Heart right ventricle (tissue), 16 donors: ENCODE measurements around the gene ATP5F1C. TPM values are rescaled to one million over a fixed set of nuclear protein-coding genes. Genes with fewer than 3 reads are reported as not detected.

ENCODE experiments used
- ATAC-seq, 8 donors: fragments of 200-7000 bp; cut with Tn5 transposase; one replicate each; pipeline ENCODE4 v1.9.1; 2020; ENCODE audit warnings: mild to moderate bottlenecking in 8 of 8, moderate library complexity in 8 of 8, moderate number of reproducible peaks in 1 of 8
- DNase-seq, 2 donors: peaks; one replicate each; pipeline ENCODE4 v3.0.0-alpha.2; 2020
- H3K27ac ChIP-seq, 10 donors: fragments of 200-600 bp; sonication (generic) in 2 of 10; one replicate each; pipeline versions ENCODE4 v1.5.0 to v1.8.0; 2020 to 2022; ENCODE audit warnings: mild to moderate bottlenecking in 3 of 10
- H3K27me3 ChIP-seq, 7 donors: fragments of 200-600 bp; one replicate each; pipeline ENCODE4 v1.8.0; 2021 to 2022; ENCODE audit warnings: mild to moderate bottlenecking in 2 of 7
- H3K36me3 ChIP-seq, 9 donors: fragments of 200-600 bp; sonication (generic) in 1 of 9; one replicate each; pipeline versions ENCODE4 v1.5.0 to v1.8.0; 2020 to 2022; ENCODE audit warnings: mild to moderate bottlenecking in 2 of 9
- H3K4me1 ChIP-seq, 9 donors: fragments of 200-600 bp; sonication (generic) in 1 of 9; one replicate each; pipeline versions ENCODE4 v1.5.0 to v1.8.0; 2020 to 2022; ENCODE audit warnings: mild to moderate bottlenecking in 4 of 9
- H3K4me3 ChIP-seq, 10 donors: fragments of 200-600 bp; sonication (generic) in 2 of 10; one replicate each; pipeline versions ENCODE4 v1.5.0 to v1.8.0; 2020 to 2022; ENCODE audit warnings: mild to moderate bottlenecking in 7 of 10, moderate library complexity in 2 of 10
- H3K9me3 ChIP-seq, 11 donors: fragments of 200-600 bp in 10 of 11; sonication (generic) in 2 of 11; one replicate each; pipeline versions ENCODE4 v1.5.0 to v1.8.0; 2013 to 2022; ENCODE audit warnings: mild to moderate bottlenecking in 2 of 11, control low read depth in 1 of 11, moderate library complexity in 1 of 11
- WGBS, 2 donors: extraction: QIAGEN DNeasy Blood & Tissue Kit; methylation state at CpG; one replicate each; pipeline ENCODE4 v1.1.7; 2013; ENCODE audit warnings: inconsistent platforms in 1 of 2; 5-methylcytosine and 5-hydroxymethylcytosine counted together
- intact Hi-C, 10 donors: fragments of 100-400 bp; cut with DNase I; formaldehyde crosslinking; loops; one replicate each; pipeline versions ENCODE4 v1.11.1 to v1.14.2; 2022
- polyA plus RNA-seq, 2 donors: library from polyadenylated mRNA; stranded (reverse); fragments of 200-250 nt; gene quantifications; one replicate each; pipeline ENCODE4 v1.2.3, GENCODE V29; 2013
- total RNA-seq, 10 donors: library from RNA; stranded (reverse); fragmentation: NEBNext Ultra II Directional in 3 of 10; extraction: Animal tissue kit (Norgen Biotek cat#: 25700) in 3 of 10; gene quantifications; one replicate each; pipeline versions ENCODE4 v1.2.1 to v1.2.4, GENCODE V29; 2021 to 2023
- TF ChIP-seq, protein P1 (sequence below), 9 donors: fragments of 200-600 bp; sonication (generic) in 2 of 9; IDR thresholded peaks; one replicate each; pipeline versions ENCODE4 v1.5.0 to v1.8.0; 2021 to 2022; ENCODE audit warnings: antibody characterized with exemption in 9 of 9, mild to moderate bottlenecking in 5 of 9, moderate library complexity in 1 of 9
- donor health status: Arrhythmogenic right ventricular cardiomyopathy.
- donor health status: ischemic (EF 13 %, LVEDD 7.1; RV severe dilation, severe dysfunction).
- donor health status: healthy with polysubstance abuse.
- donor health status: DM: no; HTN: yes; CAD: no.
- donor health status: DM: no; HTN: no; CAD: no.
- donor health status: ischemic (EF 25% LVEDD 6.9; RV normal size, moderate dysfunction).
- donor health status: ischemic (EF 25% LVEDD 5.7; RV mildly dilated, moderate dysfunction).
- donor health status: healthy.
- donor health status: DM: yes; HTN: yes; CAD: no.
- donor health status: Ischemic cardiomyopathy.
- donor health status: ischemic (EF 35%, LVEDD 5.7; RV mildly dilated, moderate dysfunction).
- donor health status: nonischemic (EF 11% LVEDD 7.7; RV severe dilation, severe dysfunction).
- donor health status: DM: yes; HTN: yes; CAD: no.
- donor health status: PGD.
- donor health status: ischemic (EF 29% LVEDD 5.4; RV normal size, mild dysfunction).
- donor health status: nonischemic (EF 23%, LVEDD 6.1; RV moderate dilation, normal function).

ATP5F1C gene
- total and polyA plus RNA-seq, 12 donors = 561 to 1,131 (median 770) TPM

DNA sequence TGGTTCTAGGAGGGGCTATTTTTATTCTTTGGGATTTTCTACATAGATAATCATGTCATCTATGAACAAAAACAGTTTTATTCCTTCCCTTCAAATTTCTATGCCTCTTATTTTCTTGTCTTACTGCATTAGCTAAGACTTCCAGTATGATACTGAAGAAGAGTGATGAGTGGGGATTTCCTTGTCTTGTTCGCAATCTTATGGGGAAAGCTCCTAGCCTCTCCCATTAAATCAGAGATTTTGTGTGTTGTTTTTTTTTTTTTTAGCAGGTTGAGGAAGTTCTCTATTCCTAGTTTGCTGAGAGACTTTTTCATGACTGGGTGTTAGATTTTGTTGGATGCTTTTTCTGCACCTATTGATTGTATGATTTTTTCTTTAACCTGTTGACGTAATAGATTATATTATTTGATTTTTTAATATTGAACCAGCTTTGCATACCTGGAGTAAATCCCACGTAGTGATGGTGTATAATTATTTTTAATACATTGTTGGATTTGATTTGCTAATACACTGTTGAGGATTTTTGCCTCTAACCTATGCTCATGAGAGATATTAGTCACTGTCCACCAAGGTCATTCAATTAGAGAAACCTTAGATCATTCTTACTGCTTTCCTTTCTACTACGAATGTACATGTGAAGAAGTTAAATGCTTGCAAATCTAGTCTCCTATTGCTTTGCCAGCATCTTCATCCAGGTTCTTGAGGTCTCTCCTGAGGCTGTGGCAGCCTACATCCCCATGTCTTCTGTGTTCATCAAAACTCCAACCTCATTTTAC, 6.5 kb downstream of the ATP5F1C start:
- Histone ChIP-seq H3K9me3 (no peaks in the 10 kb centered on the region), H3K4me3 (no peak overlapping the region), H3K4me1 (peaks cover 4 to 86% (median 67%) of the 10 kb centered on the region in 9 donors), H3K27ac (peak overlapping the region in 6 of 10 donors; percentile 24 to 74 (median 54)), H3K27me3 (no peaks in the 10 kb centered on the region), H3K36me3 (peaks cover 0 to 57% (median 27%) of the 10 kb centered on the region in 9 donors)
- TF ChIP-seq, protein P1, sequence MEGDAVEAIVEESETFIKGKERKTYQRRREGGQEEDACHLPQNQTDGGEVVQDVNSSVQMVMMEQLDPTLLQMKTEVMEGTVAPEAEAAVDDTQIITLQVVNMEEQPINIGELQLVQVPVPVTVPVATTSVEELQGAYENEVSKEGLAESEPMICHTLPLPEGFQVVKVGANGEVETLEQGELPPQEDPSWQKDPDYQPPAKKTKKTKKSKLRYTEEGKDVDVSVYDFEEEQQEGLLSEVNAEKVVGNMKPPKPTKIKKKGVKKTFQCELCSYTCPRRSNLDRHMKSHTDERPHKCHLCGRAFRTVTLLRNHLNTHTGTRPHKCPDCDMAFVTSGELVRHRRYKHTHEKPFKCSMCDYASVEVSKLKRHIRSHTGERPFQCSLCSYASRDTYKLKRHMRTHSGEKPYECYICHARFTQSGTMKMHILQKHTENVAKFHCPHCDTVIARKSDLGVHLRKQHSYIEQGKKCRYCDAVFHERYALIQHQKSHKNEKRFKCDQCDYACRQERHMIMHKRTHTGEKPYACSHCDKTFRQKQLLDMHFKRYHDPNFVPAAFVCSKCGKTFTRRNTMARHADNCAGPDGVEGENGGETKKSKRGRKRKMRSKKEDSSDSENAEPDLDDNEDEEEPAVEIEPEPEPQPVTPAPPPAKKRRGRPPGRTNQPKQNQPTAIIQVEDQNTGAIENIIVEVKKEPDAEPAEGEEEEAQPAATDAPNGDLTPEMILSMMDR (IDR thresholded peaks at IDR 0.05) = no peak
- no peak for DNase-seq
- 59 to 68% methylated on average over 4 of the region's 4 CpGs for WGBS, 2 donors
- intact Hi-C loops = no loop called here
- ATAC-seq = no peak

DNA sequence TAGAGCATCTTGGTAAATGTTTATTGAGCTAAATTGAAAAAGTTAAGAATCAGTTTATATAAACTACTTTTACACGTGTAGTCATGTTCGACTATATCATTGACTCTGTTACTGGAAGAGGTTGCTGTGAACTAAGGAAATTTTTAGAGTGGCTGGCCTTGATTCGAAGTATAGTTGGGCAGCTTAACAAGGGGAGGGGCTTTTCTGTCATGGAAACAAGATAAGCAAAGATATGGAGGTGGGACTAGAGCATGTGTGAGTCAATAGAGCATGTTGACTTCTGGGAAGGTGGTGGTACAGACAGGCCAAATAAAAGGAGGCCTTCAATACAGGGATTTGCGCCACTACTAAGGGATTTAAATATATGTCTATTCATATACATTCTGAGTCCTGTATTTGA, 7.6 kb downstream of the ATP5F1C start:
- no peaks in the 10 kb centered on the region for H3K27me3 ChIP-seq
- H3K4me1 ChIP-seq = peaks cover 4 to 75% (median 55%) of the 10 kb centered on the region in 9 donors
- no peaks in the 10 kb centered on the region for H3K9me3 ChIP-seq
- no peak overlapping the region for H3K4me3 ChIP-seq
- H3K36me3 ChIP-seq = peaks cover 0 to 69% (median 36%) of the 10 kb centered on the region in 9 donors
- ATAC-seq = peak; percentile 59 to 95 (median 82)
- H3K27ac ChIP-seq = peak overlapping the region in 7 of 10 donors; percentile 10 to 74 (median 54)
- WGBS, 2 donors = 30 to 35% methylated on average over 4 of the region's 4 CpGs
- DNase-seq = peak in 1 of 2 donors; percentile 30
- TF ChIP-seq, protein P1 (IDR thresholded peaks at IDR 0.05) = no peak
- intact Hi-C loops = no loop called here

DNA sequence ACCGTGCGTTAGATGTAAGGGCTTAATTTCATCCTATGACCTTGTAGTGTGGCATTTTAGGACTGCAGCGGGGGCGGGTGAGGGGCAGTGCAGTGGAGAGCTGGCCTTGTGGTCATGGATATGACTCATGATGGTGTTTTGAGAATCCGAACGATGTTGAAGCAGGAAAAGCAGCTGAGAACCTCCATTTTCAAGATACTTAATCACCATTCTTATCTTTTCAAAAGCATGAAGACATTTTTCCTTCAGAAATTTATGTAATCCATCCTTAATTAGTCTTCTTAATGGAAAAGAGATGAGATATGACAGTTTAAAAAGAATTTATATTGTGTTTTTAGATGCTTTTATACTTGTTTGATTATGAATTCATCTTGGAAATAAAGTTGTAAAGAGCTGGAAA, 9.6 kb downstream of the ATP5F1C start:
- peaks cover 4 to 56% (median 37%) of the 10 kb centered on the region in 9 donors for H3K4me1 ChIP-seq
- WGBS, 2 donors = 40 to 47% methylated on average over 6 of the region's 6 CpGs

DNA sequence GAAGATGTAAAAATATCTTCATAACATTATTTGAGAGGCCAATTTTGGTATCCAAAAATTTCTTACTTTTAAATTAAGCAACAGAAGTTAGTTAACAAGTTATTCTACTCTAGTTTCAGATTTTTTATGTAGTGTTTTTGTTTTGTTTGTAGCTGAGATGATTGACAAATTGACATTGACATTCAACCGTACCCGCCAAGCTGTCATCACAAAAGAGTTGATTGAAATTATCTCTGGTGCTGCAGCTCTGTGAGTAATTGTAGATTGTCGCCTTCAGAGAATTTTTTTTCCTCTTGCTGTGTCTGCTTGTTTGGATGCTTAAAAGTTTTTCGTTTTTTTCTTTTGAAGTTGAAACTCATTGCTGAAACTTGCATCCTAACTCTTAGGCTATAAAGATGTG, 14.6 kb downstream of the ATP5F1C start:
- peaks cover 0 to 31% (median 9%) of the 10 kb centered on the region in 9 donors for H3K4me1 ChIP-seq
- intact Hi-C loops = no loop called here
- H3K4me3 ChIP-seq = no peak overlapping the region
- H3K27ac ChIP-seq = no peak overlapping the region
- H3K27me3 ChIP-seq = no peaks in the 10 kb centered on the region
- H3K36me3 ChIP-seq = peaks cover 3 to 100% (median 89%) of the 10 kb centered on the region in 9 donors
- TF ChIP-seq, protein P1 (IDR thresholded peaks at IDR 0.05) = no peak
- ATAC-seq = no peak
- no peak for DNase-seq
- no peaks in the 10 kb centered on the region for H3K9me3 ChIP-seq
- WGBS, 2 donors = 66 to 71% methylated on average over 4 of the region's 4 CpGs

More for the DNA sequence above, 9.6 kb downstream of the ATP5F1C start:
- intact Hi-C loops = no loop called here
- Histone ChIP-seq H3K27ac (peak overlapping the region in 7 of 10 donors; percentile 44 to 84 (median 61)), H3K27me3 (no peaks in the 10 kb centered on the region), H3K9me3 (no peaks in the 10 kb centered on the region), H3K36me3 (peaks cover 3 to 71% (median 54%) of the 10 kb centered on the region in 9 donors), H3K4me3 (no peak overlapping the region)
- ATAC-seq = peak; percentile 78 to 94 (median 88)
- peak; percentile 23 to 55 for DNase-seq
- TF ChIP-seq, protein P1 (IDR thresholded peaks at IDR 0.05) = no peak
